ELR (cell line): Measurements from ENCODE around the gene NTRK3.
"Not testable (repeated sequence)": the region's sequence is repeated elsewhere in the genome, so short reads cannot be mapped to it uniquely, and the experiment has no call there.

ENCODE experiments used
- DNase-seq: peaks from one replicate; pipeline ENCODE4 v3.0.0-alpha.2; 2015; ENCODE audit warnings: low read depth

Gene NTRK3

GRCh38 chr15:87877114-87877810 lies 379.3 kb downstream of the NTRK3 start:
- peak; percentile 60 for DNase-seq

- no peak for DNase-seq
These were observed 381.4 kb downstream of the NTRK3 start for GRCh38 chr15:87874896-87875711.

GRCh38 chr15:87873516-87873915 lies 383.0 kb downstream of the NTRK3 start:
- DNase-seq = no peak

DNA sequence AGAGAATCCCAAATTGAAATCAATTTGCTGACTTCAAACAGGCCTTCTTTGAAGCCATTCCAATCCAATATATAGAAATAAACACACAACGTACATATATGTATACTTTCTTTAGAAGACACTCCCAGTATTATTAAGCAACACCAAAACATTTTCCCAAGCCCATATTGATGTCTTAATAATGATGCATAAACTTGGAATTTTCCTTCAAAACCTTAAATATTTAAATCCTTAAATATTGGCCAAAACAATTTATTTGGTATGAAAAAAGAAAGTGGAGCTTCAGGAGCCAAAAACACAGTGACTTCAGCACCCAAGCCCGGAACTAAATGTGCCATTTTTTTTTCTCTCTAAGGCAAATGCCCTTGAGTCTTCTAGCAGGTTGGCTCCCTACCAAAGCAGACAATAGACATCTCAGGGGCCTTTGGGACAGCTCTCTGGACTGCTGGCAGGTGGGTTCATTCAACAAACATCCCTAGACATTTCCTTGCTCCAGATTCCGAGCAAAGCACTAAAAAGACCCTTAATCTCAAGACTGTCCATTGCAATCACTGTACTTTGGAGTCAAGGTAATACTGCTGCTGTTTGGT lies 384.7 kb downstream of the NTRK3 start:
- peak; percentile 48 for DNase-seq

- peak; percentile 66 for DNase-seq
These were observed 385.3 kb downstream of the NTRK3 start for GRCh38 chr15:87871258-87871681.

DNA sequence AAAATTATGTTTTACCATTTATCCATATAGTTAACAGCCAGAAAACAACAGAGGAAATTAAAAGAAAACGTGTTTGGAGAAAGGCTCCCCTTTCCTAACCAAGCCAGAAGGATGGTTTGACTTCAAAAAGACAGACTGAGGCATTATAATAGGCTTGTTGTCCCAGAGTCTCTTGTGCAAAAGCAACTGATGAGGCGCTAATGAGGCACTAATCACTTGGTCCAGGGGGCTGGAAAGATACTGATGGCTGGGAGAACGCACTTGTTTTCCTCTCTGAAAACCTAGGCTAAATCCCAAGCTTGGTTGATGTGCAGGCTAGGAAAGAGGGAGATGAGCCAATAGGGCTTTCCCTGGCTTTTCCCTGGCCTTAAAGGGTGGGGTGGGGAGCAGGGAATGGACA lies 389.6 kb downstream of the NTRK3 start:
- DNase-seq = no peak

- DNase-seq = peak; percentile 16
These were observed 393.4 kb downstream of the NTRK3 start for GRCh38 chr15:87863152-87863551.

DNA sequence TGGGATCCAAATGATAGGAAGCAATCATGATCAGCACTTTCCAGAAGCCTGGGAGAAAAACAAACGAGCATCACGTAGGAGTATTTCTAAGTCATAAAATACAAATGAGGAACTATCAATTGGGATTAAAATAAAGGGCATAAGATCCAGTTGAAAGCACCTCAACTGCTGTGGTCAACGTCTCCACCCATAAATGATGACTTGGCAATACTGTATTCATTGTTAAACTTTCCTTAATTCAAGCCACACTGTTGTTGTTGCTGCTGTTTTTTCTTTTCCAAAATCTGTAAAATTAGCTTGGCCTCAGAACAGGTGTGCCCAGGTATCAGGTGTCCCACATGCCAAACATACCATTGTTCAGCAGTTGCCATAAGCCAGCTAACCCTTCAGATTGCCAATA lies 395.8 kb downstream of the NTRK3 start:
- no peak for DNase-seq

DNA sequence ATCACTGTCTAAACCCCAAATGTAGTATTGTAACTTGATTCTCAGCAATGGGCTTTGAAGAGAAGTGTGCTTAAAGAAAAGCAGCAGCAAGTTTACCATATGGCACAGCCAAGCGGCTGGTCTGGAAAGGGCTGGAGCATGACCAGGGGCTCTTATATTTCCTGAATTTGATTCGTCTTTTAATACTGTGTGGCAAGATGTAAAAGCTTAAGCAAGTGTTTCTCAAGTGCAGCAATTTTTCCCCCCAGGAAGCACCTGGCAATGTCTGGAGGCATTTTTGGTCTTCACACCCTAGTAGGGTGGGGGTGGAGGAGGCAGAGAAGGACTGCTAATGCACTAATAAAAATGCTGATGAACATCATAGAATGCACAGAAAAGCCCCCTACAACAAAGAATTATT lies 397.9 kb downstream of the NTRK3 start:
- no peak for DNase-seq

- DNase-seq = no peak
These were observed 405.0 kb downstream of the NTRK3 start for GRCh38 chr15:87851497-87851896.

- no peak for DNase-seq
These were observed 405.6 kb downstream of the NTRK3 start for GRCh38 chr15:87850916-87851315.

DNA sequence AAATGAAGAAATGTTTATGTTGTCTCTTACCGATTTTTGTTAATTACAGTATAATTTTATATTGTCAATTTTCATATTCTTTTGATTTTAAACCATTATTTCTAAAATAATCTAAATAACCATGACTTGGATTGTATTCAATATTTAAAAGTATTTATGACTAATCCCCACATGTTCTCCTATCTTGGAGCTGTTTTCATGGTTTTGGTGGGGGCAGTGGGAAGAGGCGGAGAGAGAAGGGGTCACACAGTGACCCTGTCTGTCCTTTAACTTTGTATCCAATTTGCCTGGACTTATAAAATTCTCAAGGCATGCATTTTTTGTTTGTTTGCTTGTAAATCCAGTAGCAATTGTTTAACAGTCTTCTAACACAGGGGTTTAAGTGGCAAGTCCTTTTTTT lies 407.4 kb downstream of the NTRK3 start:
- DNase-seq = no peak

GRCh38 chr15:87848012-87848411 lies 408.5 kb downstream of the NTRK3 start:
- DNase-seq = no peak

GRCh38 chr15:87846746-87847145 lies 409.8 kb downstream of the NTRK3 start:
- DNase-seq = no peak

DNA sequence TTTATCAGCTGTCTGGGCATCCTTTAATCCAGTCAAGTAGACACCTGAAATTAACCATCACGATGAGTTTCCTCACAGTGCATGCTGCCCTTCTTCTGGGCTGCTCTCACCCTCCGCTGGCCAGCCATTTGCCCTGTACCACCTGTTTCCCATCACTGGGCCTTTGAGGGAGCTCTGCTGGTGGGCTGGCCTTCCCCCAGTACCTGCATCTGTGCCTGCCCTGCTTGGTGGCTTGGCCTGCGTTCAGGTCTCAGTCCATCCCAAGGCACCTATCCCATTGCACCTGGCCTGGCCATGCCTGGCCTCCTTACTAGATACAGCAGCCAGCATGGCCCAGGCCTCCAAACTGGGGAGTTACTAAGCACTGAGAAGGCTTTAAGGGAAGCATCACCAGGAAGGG lies 413.2 kb downstream of the NTRK3 start:
- no peak for DNase-seq

DNA sequence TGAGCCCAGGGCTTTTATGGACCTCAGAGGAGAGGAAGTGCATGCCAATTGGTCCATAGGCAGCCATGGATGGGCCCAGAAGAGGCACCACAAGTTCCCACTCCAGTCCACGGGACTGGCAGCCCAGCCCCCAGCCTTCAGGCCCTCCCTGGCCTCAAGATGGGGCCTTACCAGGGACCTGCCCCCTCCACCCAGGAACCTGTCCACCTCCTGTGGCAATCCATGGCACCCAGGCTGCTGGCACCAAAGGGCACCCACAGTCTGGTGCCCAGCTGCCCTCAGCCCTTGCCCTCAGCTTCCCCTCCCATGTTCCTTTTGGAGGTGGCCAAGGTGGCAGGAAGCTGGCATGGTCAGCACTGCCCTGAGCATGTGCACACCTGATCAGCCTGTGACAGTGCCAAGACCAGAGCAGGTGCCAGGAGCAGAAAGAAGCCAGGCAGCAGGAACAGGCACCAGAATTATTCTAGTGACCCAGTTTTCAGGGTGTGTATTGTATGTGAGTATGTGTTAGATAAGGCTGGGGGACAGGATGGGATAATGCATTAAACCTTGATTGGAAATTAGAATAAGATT lies 415.0 kb downstream of the NTRK3 start:
- DNase-seq = no peak

GRCh38 chr15:87835830-87836229 lies 420.7 kb downstream of the NTRK3 start:
- DNase-seq = not testable (repeated sequence)

- not testable (repeated sequence) for DNase-seq
These were observed 423.2 kb downstream of the NTRK3 start for GRCh38 chr15:87833333-87833732.

GRCh38 chr15:87829332-87830050 lies 427.0 kb downstream of the NTRK3 start:
- DNase-seq = peak; percentile 1

DNA sequence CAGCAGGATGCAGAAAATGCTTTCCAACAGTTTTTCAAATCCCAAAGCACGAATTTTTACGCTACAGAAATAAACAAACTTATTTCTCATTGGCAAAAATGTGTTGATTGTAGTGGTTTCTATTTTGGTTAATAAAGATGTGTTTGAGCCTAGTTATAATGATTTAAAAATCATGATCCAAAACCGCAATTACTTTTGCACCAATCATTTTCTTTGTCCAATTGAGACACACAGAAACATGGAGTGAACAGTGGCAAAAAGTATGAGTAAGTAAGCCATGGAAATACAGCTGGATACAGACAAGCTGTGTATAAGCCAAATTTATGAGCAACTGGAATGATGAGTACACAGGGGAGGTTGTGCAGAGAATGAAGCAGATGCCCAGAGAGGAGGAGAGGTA lies 427.9 kb downstream of the NTRK3 start:
- no peak for DNase-seq

DNA sequence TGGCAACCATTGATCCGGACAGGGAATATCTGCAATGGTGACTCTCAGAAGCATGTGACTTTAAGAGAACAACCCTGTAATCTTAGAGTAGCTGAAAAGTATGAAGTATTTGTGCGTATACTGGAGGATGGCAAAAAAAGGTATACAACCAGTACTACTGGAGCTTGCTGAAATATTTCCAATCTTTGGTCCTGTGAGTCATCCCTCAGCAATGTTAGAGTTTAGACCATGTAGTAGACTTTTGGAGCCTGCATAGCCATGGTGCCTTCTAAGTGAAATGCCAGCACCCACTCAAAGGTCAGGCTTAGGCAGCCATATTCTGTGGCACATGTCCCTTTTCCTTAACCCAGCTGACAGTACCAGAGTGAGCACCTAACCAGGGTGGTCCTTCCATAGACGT lies 429.4 kb downstream of the NTRK3 start:
- DNase-seq = peak; percentile 63

DNA sequence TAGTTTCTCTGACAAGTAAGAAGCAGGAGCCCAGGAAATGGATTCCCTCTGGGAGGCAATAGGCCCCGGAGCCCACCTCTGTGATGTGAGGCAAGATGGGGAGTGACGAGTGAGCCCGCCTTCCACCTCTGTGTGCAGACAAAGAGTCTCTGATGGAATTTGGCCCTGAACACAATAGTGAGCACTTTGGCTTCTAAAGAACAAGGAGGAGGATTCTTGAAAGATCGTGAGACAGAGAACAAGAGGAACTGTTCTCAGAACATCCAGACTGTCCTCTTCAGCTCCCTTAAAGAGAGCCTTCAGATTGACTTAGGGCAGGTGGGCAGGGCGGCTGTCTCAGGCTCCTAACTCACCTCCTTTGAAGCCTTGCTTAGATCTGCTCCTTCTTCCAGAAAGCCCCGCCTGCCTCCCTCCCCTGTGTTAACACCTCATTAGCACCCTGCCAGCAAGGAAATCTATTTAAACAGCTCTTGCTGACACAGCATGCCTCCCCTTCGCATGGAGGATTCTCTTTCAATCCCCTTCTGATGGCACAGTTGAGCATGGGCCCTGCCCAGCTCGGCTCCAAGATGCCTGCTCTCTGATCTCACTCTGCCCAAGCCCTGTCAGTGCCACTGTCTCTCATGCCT lies 430.3 kb downstream of the NTRK3 start:
- DNase-seq = no peak
